Measurements from ENCODE around the gene VASN.

DNA sequence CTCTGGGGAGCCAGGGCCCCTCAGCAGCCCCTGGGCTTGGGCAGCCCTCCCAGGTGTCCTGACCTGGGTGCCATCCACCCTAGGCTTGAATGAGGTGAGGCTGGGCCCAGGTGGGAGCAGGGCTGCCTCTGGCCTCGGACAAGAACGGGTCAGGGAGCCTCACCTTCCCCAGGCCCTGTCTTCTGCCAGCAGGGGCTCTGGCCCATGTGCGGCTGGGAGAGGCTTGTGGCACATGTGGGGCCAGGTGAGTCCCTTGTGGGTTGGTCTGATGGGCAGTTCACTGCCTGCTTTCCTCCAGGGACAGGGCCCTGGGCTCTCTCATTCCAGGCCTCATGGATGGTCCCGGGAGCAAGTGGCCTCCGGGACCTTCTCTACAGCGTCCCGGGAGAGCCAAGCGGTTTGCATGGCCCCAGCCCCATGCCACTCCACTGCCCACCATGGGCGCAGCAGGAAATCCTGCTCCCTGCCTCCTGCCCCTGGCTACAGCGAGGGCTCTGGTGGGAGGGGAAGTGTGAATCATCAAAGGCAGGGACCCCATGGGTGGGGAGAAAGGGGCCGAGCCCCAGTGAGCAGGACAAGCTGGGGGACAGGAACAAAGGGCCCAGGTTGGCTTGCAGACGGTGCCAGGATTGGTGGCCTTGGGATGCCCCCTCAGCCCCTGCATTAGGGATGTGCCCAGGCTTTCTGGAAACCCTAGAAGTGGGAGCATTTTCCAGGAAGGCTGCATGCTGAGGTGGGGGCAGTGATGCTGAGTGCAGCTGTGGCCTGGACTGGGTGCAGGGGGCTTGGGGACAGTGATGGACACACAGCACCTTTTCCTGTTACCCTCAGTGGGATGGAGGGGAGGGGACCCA lies 12.2 kb downstream of the VASN start:
- TF ChIP-seq, protein P1, sequence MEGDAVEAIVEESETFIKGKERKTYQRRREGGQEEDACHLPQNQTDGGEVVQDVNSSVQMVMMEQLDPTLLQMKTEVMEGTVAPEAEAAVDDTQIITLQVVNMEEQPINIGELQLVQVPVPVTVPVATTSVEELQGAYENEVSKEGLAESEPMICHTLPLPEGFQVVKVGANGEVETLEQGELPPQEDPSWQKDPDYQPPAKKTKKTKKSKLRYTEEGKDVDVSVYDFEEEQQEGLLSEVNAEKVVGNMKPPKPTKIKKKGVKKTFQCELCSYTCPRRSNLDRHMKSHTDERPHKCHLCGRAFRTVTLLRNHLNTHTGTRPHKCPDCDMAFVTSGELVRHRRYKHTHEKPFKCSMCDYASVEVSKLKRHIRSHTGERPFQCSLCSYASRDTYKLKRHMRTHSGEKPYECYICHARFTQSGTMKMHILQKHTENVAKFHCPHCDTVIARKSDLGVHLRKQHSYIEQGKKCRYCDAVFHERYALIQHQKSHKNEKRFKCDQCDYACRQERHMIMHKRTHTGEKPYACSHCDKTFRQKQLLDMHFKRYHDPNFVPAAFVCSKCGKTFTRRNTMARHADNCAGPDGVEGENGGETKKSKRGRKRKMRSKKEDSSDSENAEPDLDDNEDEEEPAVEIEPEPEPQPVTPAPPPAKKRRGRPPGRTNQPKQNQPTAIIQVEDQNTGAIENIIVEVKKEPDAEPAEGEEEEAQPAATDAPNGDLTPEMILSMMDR (IDR thresholded peaks at IDR 0.05; ENCODE audit: low read depth, low read length, poor library complexity, severe bottlenecking): no peak
- TF ChIP-seq EZH2phosphoT487 (IDR thresholded peaks at IDR 0.05; ENCODE audit: borderline replicate concordance, low read length): no peak

All from DOHH2 (cell line).